ENCODE measurements around the gene GTF2I.
"Not testable (repeated sequence)": the region's sequence is repeated elsewhere in the genome, so short reads cannot be mapped to it uniquely, and the experiment has no call there.

GTF2I gene

GRCh38 chr7:74718336-74718735 is 60.8 kb downstream of the GTF2I start:
- DNase-seq: no peak

GRCh38 chr7:74722153-74722552 is 64.6 kb downstream of the GTF2I start:
- no peak for DNase-seq

- DNase-seq: no peak
Observed at GRCh38 chr7:74725840-74726239, 68.3 kb downstream of the GTF2I start.

GRCh38 chr7:74726309-74727101 is 69.0 kb downstream of the GTF2I start:
- DNase-seq: no peak

- not testable (repeated sequence) for DNase-seq
Observed at GRCh38 chr7:74728686-74729085, 71.2 kb downstream of the GTF2I start.

- DNase-seq: not testable (repeated sequence)
Observed at GRCh38 chr7:74730186-74730585, 72.7 kb downstream of the GTF2I start.

GRCh38 chr7:74739974-74740703 is 82.6 kb downstream of the GTF2I start:
- not testable (repeated sequence) for DNase-seq

- not testable (repeated sequence) for DNase-seq
Observed at GRCh38 chr7:74743936-74744557, 86.5 kb downstream of the GTF2I start.

GRCh38 chr7:74753921-74754482 is 96.5 kb downstream of the GTF2I start:
- DNase-seq: not testable (repeated sequence)

GRCh38 chr7:74756673-74757072 is 99.2 kb downstream of the GTF2I start:
- not testable (repeated sequence) for DNase-seq

GRCh38 chr7:74758268-74758667 is 100.8 kb downstream of the GTF2I start:
- DNase-seq: not testable (repeated sequence)

- not testable (repeated sequence) for DNase-seq
Observed at GRCh38 chr7:74758982-74759381, 101.5 kb downstream of the GTF2I start.

- not testable (repeated sequence) for DNase-seq
Observed at GRCh38 chr7:74765205-74765918, 107.8 kb downstream of the GTF2I start.

- DNase-seq: not testable (repeated sequence)
Observed at GRCh38 chr7:74766509-74766908, 109.0 kb downstream of the GTF2I start.

- DNase-seq: not testable (repeated sequence)
Observed at GRCh38 chr7:74766991-74767390, 109.5 kb downstream of the GTF2I start.

- DNase-seq: not testable (repeated sequence)
Observed at GRCh38 chr7:74770062-74770461, 112.5 kb downstream of the GTF2I start.

- not testable (repeated sequence) for DNase-seq
Observed at GRCh38 chr7:74772093-74772492, 114.6 kb downstream of the GTF2I start.

GRCh38 chr7:74773760-74774750 is 116.5 kb downstream of the GTF2I start, which contains the start of gene NCF1:
NCF1 (plus strand) TSS chr7:74774011; CDS start chr7:74774032, 21 bp downstream.
- DNase-seq: not testable (repeated sequence)

- DNase-seq: not testable (repeated sequence)
Observed at GRCh38 chr7:74775111-74775510, 117.6 kb downstream of the GTF2I start.

- not testable (repeated sequence) for DNase-seq
Observed at GRCh38 chr7:74779053-74779452, 121.5 kb downstream of the GTF2I start.

GRCh38 chr7:74781746-74782145 is 124.2 kb downstream of the GTF2I start:
- not testable (repeated sequence) for DNase-seq

All from 8988T (cell line).